Uterus (tissue), 2 donors: ENCODE results near the gene ABCA1.

Experiments used
- CTCF ChIP-seq, 4 experiments: fragments of 200-600 bp in 2 of 4; fragments of 450-650 bp in 2 of 4; sonication (generic) in 2 of 4; IDR thresholded peaks; one replicate each; pipeline ENCODE4 v1.5.1; 2016 to 2019; ENCODE audit warnings: antibody characterized with exemption in 4 of 4, mild to moderate bottlenecking in 2 of 4, moderate library complexity in 1 of 4
- POLR2A ChIP-seq, 2 donors: fragments of 450-650 bp; IDR thresholded peaks; one replicate each; pipeline ENCODE4 v1.6.1; 2016; ENCODE audit warnings: antibody characterized with exemption in 2 of 2, mild to moderate bottlenecking in 1 of 2, moderate library complexity in 1 of 2

GRCh38 chr9:104871961-104872527, 55.9 kb downstream of the ABCA1 start:
- TF ChIP-seq CTCF (IDR thresholded peaks at IDR 0.05) (no peak), POLR2A (IDR thresholded peaks at IDR 0.05) (no peak)
